Neutrophil (primary cell): ENCODE measurements around the gene SYPL2.

Source experiments
- H3K27ac ChIP-seq: fragments of 200-600 bp; sonication (generic); 2 replicates; pipeline ENCODE4 v1.5.1; 2016; ENCODE audit warnings: mild to moderate bottlenecking, moderate library complexity
- H3K27me3 ChIP-seq: fragments of 200-600 bp; sonication (generic); 2 replicates; pipeline ENCODE4 v1.6.0; 2016; ENCODE audit warnings: mild to moderate bottlenecking
- H3K36me3 ChIP-seq: fragments of 200-600 bp; sonication (generic); 2 replicates; pipeline ENCODE4 v1.5.1; 2017
- H3K4me1 ChIP-seq, 2 experiments: fragments of 200-600 bp in 1 of 2; sonication (generic) in 1 of 2; 1 replicate in 1 of 2; 2 replicates in 1 of 2; pipeline versions ENCODE4 v1.5.1 to v1.6.1; 2013 to 2016; ENCODE audit warnings: low read depth in 1 of 2, low read length in 1 of 2, mild to moderate bottlenecking in 1 of 2, moderate library complexity in 1 of 2; ENCODE audit not compliant: control insufficient read depth in 1 of 2, insufficient read depth in 1 of 2
- H3K4me3 ChIP-seq, 2 experiments: fragments of 200-600 bp in 1 of 2; sonication (generic) in 1 of 2; 1 replicate in 1 of 2; 2 replicates in 1 of 2; pipeline ENCODE4 v1.5.1; 2013 to 2016; ENCODE audit warnings: low read depth in 1 of 2, low read length in 1 of 2, mild to moderate bottlenecking in 1 of 2, moderate library complexity in 1 of 2
- H3K9me3 ChIP-seq: fragments of 200-600 bp; sonication (generic); 2 replicates; pipeline ENCODE4 v1.5.1; 2016
- TF ChIP-seq, protein P1 (sequence below): fragments of 200-600 bp; sonication (generic); IDR thresholded peaks from 2 replicates; pipeline ENCODE4 v1.5.1; 2016; ENCODE audit warnings: antibody characterized with exemption

SYPL2 gene

DNA sequence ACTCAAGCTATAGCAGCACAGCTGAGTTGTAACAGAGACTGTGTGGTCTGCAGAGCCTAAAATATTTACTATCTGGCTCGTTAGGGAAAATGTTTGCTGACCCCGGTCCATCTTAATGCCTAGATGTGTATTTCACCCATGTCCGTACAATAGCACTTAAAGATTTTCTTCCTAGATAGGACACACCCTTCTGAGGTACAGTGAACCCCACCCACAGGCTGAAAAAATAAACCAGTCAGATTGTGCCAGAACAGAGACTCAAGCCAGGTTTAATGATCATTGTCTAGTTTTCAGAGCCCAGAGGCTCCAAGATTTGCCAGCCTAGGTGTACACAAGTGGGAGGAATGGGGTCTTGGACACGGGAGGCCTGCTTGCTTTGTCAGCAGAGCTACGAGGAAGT is 37.6 kb downstream of the SYPL2 start:
- Histone ChIP-seq H3K27me3 (peaks cover 16% of the 10 kb centered on the region), H3K36me3 (peaks cover 33% of the 10 kb centered on the region), H3K27ac (no peak overlapping the region), H3K4me1 (peaks cover 9 to 12% of the 10 kb centered on the region in 2 experiments), H3K4me3 (no peak overlapping the region), H3K9me3 (no peaks in the 10 kb centered on the region)
- TF ChIP-seq, protein P1, sequence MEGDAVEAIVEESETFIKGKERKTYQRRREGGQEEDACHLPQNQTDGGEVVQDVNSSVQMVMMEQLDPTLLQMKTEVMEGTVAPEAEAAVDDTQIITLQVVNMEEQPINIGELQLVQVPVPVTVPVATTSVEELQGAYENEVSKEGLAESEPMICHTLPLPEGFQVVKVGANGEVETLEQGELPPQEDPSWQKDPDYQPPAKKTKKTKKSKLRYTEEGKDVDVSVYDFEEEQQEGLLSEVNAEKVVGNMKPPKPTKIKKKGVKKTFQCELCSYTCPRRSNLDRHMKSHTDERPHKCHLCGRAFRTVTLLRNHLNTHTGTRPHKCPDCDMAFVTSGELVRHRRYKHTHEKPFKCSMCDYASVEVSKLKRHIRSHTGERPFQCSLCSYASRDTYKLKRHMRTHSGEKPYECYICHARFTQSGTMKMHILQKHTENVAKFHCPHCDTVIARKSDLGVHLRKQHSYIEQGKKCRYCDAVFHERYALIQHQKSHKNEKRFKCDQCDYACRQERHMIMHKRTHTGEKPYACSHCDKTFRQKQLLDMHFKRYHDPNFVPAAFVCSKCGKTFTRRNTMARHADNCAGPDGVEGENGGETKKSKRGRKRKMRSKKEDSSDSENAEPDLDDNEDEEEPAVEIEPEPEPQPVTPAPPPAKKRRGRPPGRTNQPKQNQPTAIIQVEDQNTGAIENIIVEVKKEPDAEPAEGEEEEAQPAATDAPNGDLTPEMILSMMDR: no peak

DNA sequence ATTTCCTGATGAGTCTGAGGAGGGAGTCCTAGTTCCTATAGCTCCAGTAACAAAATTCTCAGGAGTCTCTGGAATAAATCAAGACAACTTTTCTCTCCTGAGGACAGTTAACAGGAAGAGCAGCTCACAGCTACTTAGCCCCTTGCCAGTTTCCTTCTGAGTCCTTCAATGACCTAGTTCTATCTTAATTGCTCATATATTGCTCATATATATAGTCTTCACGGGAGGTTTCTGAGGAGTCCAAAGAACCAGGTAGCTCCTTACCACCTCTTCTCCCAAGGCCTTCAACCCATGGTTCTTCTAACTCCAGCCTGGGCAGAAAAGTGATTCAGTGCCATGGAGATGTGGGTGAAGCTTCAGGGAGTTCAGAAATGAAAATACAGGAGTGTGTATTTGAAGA is 38.6 kb downstream of the SYPL2 start:
- Histone ChIP-seq H3K27me3 (peaks cover 27% of the 10 kb centered on the region), H3K36me3 (peaks cover 23% of the 10 kb centered on the region), H3K27ac (no peak overlapping the region), H3K9me3 (no peaks in the 10 kb centered on the region), H3K4me3 (no peak overlapping the region), H3K4me1 (peaks cover 16 to 20% of the 10 kb centered on the region in 2 experiments)
- TF ChIP-seq, protein P1: no peak

DNA sequence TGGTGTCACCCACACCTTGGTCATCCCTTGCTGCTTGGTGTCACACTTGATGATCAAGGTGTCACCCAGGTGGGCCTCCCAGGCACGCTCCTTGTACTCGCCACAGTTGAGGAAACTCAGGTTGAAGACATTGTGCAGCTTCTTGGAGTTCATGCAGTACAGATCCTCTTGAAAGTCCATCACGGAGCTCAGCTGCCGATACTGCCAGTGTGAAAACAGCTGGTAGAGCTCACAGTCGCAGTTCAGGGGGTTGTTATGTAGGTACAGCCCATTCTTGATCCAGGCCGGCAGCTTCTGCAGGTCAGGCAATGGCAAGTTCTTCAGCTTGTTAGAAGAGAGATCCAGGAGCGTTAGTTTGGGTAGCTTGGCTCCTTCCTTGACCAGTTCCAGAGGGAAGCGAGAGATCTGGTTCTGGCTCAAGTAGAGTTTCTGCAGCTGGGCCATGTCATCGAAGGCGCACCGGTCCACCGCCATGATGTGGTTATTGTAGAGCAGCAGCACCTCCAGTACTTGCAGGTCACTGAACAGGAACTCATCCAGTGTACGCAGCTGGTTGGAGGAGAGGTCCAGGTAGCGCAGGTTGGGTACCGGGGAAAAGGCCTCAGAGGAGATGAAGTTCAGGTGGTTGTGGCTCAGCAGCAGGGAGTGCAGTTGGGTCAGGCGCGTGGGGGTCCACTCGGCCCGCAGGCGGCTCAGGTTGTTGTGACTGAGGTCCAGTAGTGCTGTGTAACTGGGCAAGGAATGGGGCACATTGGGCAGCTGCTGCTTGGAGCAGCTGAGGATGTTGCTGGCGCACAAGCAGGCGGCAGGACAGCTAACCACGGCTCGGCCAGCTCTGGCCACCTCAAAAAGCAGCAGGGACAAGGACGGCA is 41.9 kb downstream of the SYPL2 start:
- no peaks in the 10 kb centered on the region for H3K36me3 ChIP-seq
- no peak overlapping the region for H3K4me3 ChIP-seq
- H3K9me3 ChIP-seq: no peaks in the 10 kb centered on the region
- peaks cover 59% of the 10 kb centered on the region for H3K27me3 ChIP-seq
- no peak overlapping the region for H3K27ac ChIP-seq
- peaks cover 11 to 12% of the 10 kb centered on the region in 2 experiments for H3K4me1 ChIP-seq
- TF ChIP-seq, protein P1: no peak

DNA sequence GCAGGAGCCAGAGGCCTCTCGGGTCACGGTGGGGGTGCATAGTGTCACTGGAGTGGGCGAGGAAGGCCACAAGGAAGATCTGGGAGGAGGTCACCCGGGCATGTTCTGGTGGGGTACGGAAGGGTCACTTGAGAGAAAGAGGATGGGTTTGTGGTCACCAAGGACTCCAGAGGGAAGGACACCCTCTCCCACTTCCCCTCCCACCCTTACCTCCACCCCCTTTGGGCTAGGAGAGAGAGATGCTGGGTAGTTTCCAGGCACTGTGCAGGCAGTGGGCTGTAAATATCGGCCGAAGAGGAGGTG is 42.5 kb downstream of the SYPL2 start:
- TF ChIP-seq, protein P1: no peak
- Histone ChIP-seq H3K36me3 (no peaks in the 10 kb centered on the region), H3K4me3 (peak overlapping the region; percentile 55 to 56), H3K9me3 (no peaks in the 10 kb centered on the region), H3K4me1 (peaks cover 11 to 12% of the 10 kb centered on the region in 2 experiments), H3K27me3 (peaks cover 60% of the 10 kb centered on the region), H3K27ac (no peak overlapping the region)

DNA sequence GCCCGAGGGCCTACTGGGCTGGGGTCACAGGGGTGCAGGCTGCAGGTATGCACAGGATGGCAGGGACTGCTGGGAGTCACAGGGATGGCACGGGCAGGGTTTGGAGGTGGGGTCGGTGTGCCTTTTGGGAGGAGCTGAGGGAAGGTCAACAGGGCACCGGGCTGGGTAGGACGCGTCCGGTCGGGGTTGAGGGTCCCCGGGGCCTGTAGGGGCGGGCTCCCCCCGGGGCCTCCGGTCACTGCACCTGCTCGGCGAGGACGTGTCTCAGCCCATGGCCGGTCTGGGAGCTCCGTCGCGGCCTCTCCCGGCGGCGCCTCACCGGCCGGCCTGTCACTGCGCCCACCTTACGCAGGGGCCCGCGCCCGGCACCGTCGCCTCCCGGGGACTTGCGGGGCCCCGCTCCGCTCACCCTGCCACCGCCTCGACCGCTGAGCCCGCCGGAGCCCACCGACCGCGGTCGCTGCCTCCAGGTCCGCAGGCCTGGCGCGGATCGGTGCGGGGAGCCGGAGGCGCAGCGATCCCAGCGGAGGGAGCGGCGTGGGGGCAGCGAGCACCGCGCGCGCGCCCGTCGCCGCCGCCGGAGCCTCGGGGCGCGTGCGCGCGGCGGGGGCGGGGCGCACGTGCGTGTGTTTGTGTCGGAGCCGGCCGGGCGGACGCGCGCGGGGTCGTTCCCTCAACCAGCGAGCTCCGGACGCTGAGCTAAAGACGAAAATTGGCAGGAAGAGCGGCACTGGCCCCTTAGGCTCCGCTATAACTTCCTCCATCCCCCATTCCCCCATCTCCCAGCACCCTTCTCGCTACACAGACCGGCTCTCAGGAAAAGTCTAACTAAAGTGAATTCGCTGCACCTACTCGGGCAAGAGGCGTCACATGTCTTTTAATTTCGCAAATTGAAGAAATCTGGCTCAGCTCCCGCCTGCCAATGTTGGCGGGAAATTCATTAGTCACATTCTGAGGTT is 43.1 kb downstream of the SYPL2 start, which contains the start of gene AMIGO1:
TSS of gene AMIGO1 (minus strand) at position 552 of the 959 bp plus-strand sequence. CDS start 815 bp downstream, outside the sequence.
- TF ChIP-seq, protein P1: no peak
- Histone ChIP-seq H3K4me1 (peaks cover 11 to 12% of the 10 kb centered on the region in 2 experiments), H3K36me3 (no peaks in the 10 kb centered on the region), H3K9me3 (no peaks in the 10 kb centered on the region), H3K27ac (no peak within 1 kb of the TSS), H3K4me3 (peak within 1 kb of the TSS; percentile 55 to 56), H3K27me3 (peaks cover 60% of the 10 kb centered on the region)
